ENCODE results near the gene MT1F.
A peak's percentile ranks its signal among the peaks of the same experiment; 100 is the strongest.

Gene MT1F

GRCh38 chr16:56677474-56677873 lies 19.7 kb downstream of the MT1F start:
- Histone ChIP-seq H4K91ac (ENCODE audit: low read depth, low read length, poor library complexity) (no peak overlapping the region), H3K27me3 (ENCODE audit: control insufficient read depth in 3 of 3, insufficient read depth in 3 of 3, low read depth in 1 of 3, low read length in 3 of 3) (peaks cover 10 to 89% (median 52%) of the 10 kb centered on the region in 3 experiments), H3K9me3 (replicated peaks in 1 of 2; ENCODE audit: control insufficient read depth in 2 of 2, insufficient read depth in 1 of 2, low read depth in 1 of 2, low read length in 2 of 2) (peaks cover 0 to 2% of the 10 kb centered on the region in 2 donors), H3K18ac (ENCODE audit: low read length) (no peak overlapping the region), H3K27ac (replicated peaks; ENCODE audit: low read length) (no peak overlapping the region), H2BK15ac (ENCODE audit: low read length) (no peak overlapping the region), H2BK120ac (ENCODE audit: low read depth, low read length) (no peak overlapping the region), H4K8ac (ENCODE audit: low read depth, low read length) (no peak overlapping the region), H3K36me3 (replicated peaks in 1 of 2; ENCODE audit: control insufficient read depth in 2 of 2, insufficient read depth in 2 of 2, low read length in 2 of 2) (no peaks in the 10 kb centered on the region), H2BK5ac (ENCODE audit: low read length) (no peak overlapping the region), H3K4me3 (ENCODE audit: low read length in 2 of 2) (no peak overlapping the region), H3K4me2 (ENCODE audit: insufficient read depth, low read length, poor library complexity, severe bottlenecking) (no peak overlapping the region), H2BK12ac (ENCODE audit: low read length) (no peak overlapping the region), H2AK5ac (ENCODE audit: low read depth, low read length) (no peak overlapping the region), H3K4ac (ENCODE audit: low read length) (no peak overlapping the region), H3K23ac (ENCODE audit: low read depth, low read length, poor library complexity) (no peak overlapping the region), H3K79me1 (ENCODE audit: low read depth, low read length) (no peaks in the 10 kb centered on the region), H3K4me1 (ENCODE audit: control insufficient read depth in 2 of 2, insufficient read depth in 1 of 2, low read depth in 1 of 2, low read length in 2 of 2) (peaks cover 12 to 14% of the 10 kb centered on the region in 2 donors), H3K14ac (ENCODE audit: low read length) (no peak overlapping the region), H3K9ac (ENCODE audit: low read depth, low read length, poor library complexity) (no peak overlapping the region), H2AFZ (ENCODE audit: low read length) (no peak overlapping the region)
- DNase-seq (ENCODE audit: low spot score): no peak
- WGBS, 2 donors (ENCODE audit: extremely low coverage in 2 of 2, insufficient read length in 2 of 2, insufficient replicate concordance in 1 of 2): no CpG with 5 or more reads among the region's 3 CpGs

- H4K8ac ChIP-seq (ENCODE audit: low read depth, low read length): no peak overlapping the region
- H3K27ac ChIP-seq (replicated peaks; ENCODE audit: low read length): no peak overlapping the region
- H3K18ac ChIP-seq (ENCODE audit: low read length): no peak overlapping the region
- H2BK5ac ChIP-seq (ENCODE audit: low read length): no peak overlapping the region
- no peak overlapping the region for H2AK5ac ChIP-seq (ENCODE audit: low read depth, low read length)
- no peak overlapping the region for H4K91ac ChIP-seq (ENCODE audit: low read depth, low read length, poor library complexity)
- H2BK12ac ChIP-seq (ENCODE audit: low read length): no peak overlapping the region
- H3K36me3 ChIP-seq (replicated peaks in 1 of 2; ENCODE audit: control insufficient read depth in 2 of 2, insufficient read depth in 2 of 2, low read length in 2 of 2): no peaks in the 10 kb centered on the region
- H2BK120ac ChIP-seq (ENCODE audit: low read depth, low read length): no peak overlapping the region
- H3K23ac ChIP-seq (ENCODE audit: low read depth, low read length, poor library complexity): no peak overlapping the region
- no peak overlapping the region for H3K4me2 ChIP-seq (ENCODE audit: insufficient read depth, low read length, poor library complexity, severe bottlenecking)
- peaks cover 8 to 86% (median 46%) of the 10 kb centered on the region in 3 experiments for H3K27me3 ChIP-seq (ENCODE audit: control insufficient read depth in 3 of 3, insufficient read depth in 3 of 3, low read depth in 1 of 3, low read length in 3 of 3)
- DNase-seq (ENCODE audit: low spot score): no peak
- no peak overlapping the region for H3K4me3 ChIP-seq (ENCODE audit: low read length in 2 of 2)
- no peak overlapping the region for H3K14ac ChIP-seq (ENCODE audit: low read length)
- H2BK15ac ChIP-seq (ENCODE audit: low read length): no peak overlapping the region
- no peaks in the 10 kb centered on the region for H3K79me1 ChIP-seq (ENCODE audit: low read depth, low read length)
- H3K9me3 ChIP-seq (replicated peaks in 1 of 2; ENCODE audit: control insufficient read depth in 2 of 2, insufficient read depth in 1 of 2, low read depth in 1 of 2, low read length in 2 of 2): peaks cover 0 to 2% of the 10 kb centered on the region in 2 donors
- H3K4me1 ChIP-seq (ENCODE audit: control insufficient read depth in 2 of 2, insufficient read depth in 1 of 2, low read depth in 1 of 2, low read length in 2 of 2): peaks cover 18% of the 10 kb centered on the region in 2 donors
- no peak overlapping the region for H3K9ac ChIP-seq (ENCODE audit: low read depth, low read length, poor library complexity)
- no CpG with 5 or more reads among the region's 3 CpGs for WGBS, 2 donors (ENCODE audit: extremely low coverage in 2 of 2, insufficient read length in 2 of 2, insufficient replicate concordance in 1 of 2)
- no peak overlapping the region for H2AFZ ChIP-seq (ENCODE audit: low read length)
- H3K4ac ChIP-seq (ENCODE audit: low read length): no peak overlapping the region
Measured at GRCh38 chr16:56679078-56679730, 21.4 kb downstream of the MT1F start.

- Histone ChIP-seq H3K4me2 (ENCODE audit: insufficient read depth, low read length, poor library complexity, severe bottlenecking) (no peak overlapping the region), H3K4me1 (ENCODE audit: control insufficient read depth in 2 of 2, insufficient read depth in 1 of 2, low read depth in 1 of 2, low read length in 2 of 2) (peaks cover 18% of the 10 kb centered on the region in 2 donors), H2AFZ (ENCODE audit: low read length) (no peak overlapping the region), H2BK120ac (ENCODE audit: low read depth, low read length) (no peak overlapping the region), H2BK12ac (ENCODE audit: low read length) (no peak overlapping the region), H3K18ac (ENCODE audit: low read length) (no peak overlapping the region), H3K23ac (ENCODE audit: low read depth, low read length, poor library complexity) (no peak overlapping the region), H3K4ac (ENCODE audit: low read length) (no peak overlapping the region), H4K91ac (ENCODE audit: low read depth, low read length, poor library complexity) (no peak overlapping the region), H3K27me3 (ENCODE audit: control insufficient read depth in 3 of 3, insufficient read depth in 3 of 3, low read depth in 1 of 3, low read length in 3 of 3) (peaks cover 8 to 82% (median 41%) of the 10 kb centered on the region in 3 experiments), H3K9me3 (replicated peaks in 1 of 2; ENCODE audit: control insufficient read depth in 2 of 2, insufficient read depth in 1 of 2, low read depth in 1 of 2, low read length in 2 of 2) (peaks cover 0 to 2% of the 10 kb centered on the region in 2 donors), H2BK5ac (ENCODE audit: low read length) (no peak overlapping the region), H3K4me3 (ENCODE audit: low read length in 2 of 2) (no peak overlapping the region), H2BK15ac (ENCODE audit: low read length) (no peak overlapping the region), H3K79me1 (ENCODE audit: low read depth, low read length) (no peaks in the 10 kb centered on the region), H3K36me3 (replicated peaks in 1 of 2; ENCODE audit: control insufficient read depth in 2 of 2, insufficient read depth in 2 of 2, low read length in 2 of 2) (no peaks in the 10 kb centered on the region), H3K27ac (replicated peaks; ENCODE audit: low read length) (no peak overlapping the region), H3K9ac (ENCODE audit: low read depth, low read length, poor library complexity) (no peak overlapping the region), H4K8ac (ENCODE audit: low read depth, low read length) (no peak overlapping the region), H2AK5ac (ENCODE audit: low read depth, low read length) (no peak overlapping the region), H3K14ac (ENCODE audit: low read length) (no peak overlapping the region)
- no CpG with 5 or more reads among the region's 6 CpGs for WGBS, 2 donors (ENCODE audit: extremely low coverage in 2 of 2, insufficient read length in 2 of 2, insufficient replicate concordance in 1 of 2)
- no peak for DNase-seq (ENCODE audit: low spot score)
Measured at GRCh38 chr16:56679818-56680217, 22.1 kb downstream of the MT1F start.

- no CpG with 5 or more reads among the region's 49 CpGs for WGBS, 2 donors (ENCODE audit: extremely low coverage in 2 of 2, insufficient read length in 2 of 2, insufficient replicate concordance in 1 of 2)
- H2BK5ac ChIP-seq (ENCODE audit: low read length): no peak within 1 kb of the TSS
- H3K4me2 ChIP-seq (ENCODE audit: insufficient read depth, low read length, poor library complexity, severe bottlenecking): peak within 1 kb of the TSS; percentile 87
Measured at GRCh38 chr16:56681939-56682702, 24.4 kb downstream of the MT1F start, which contains the start of gene MT1X. MT1X (plus strand) TSS chr16:56682470; CDS start chr16:56682541, 71 bp downstream.

More at GRCh38 chr16:56681939-56682702, 24.4 kb downstream of the MT1F start, which contains the start of gene MT1X:
- H3K27ac ChIP-seq (replicated peaks; ENCODE audit: low read length): no peak within 1 kb of the TSS
- no peak within 1 kb of the TSS for H2AK5ac ChIP-seq (ENCODE audit: low read depth, low read length)
- peaks cover 0 to 5% of the 10 kb centered on the region in 2 donors for H3K9me3 ChIP-seq (replicated peaks in 1 of 2; ENCODE audit: control insufficient read depth in 2 of 2, insufficient read depth in 1 of 2, low read depth in 1 of 2, low read length in 2 of 2)
- peak; percentile 51 for DNase-seq (ENCODE audit: low spot score)
- peak within 1 kb of the TSS; percentile 89 for H3K18ac ChIP-seq (ENCODE audit: low read length)
- no peaks in the 10 kb centered on the region for H3K36me3 ChIP-seq (replicated peaks in 1 of 2; ENCODE audit: control insufficient read depth in 2 of 2, insufficient read depth in 2 of 2, low read length in 2 of 2)
- H2BK15ac ChIP-seq (ENCODE audit: low read length): peak within 1 kb of the TSS; percentile 22
- peak within 1 kb of the TSS; percentile 85 for H3K9ac ChIP-seq (ENCODE audit: low read depth, low read length, poor library complexity)
- H3K4me1 ChIP-seq (ENCODE audit: control insufficient read depth in 2 of 2, insufficient read depth in 1 of 2, low read depth in 1 of 2, low read length in 2 of 2): peaks cover 12 to 18% of the 10 kb centered on the region in 2 donors
- no peak within 1 kb of the TSS for H2BK12ac ChIP-seq (ENCODE audit: low read length)
- peak within 1 kb of the TSS; percentile 48 to 78 for H3K4me3 ChIP-seq (ENCODE audit: low read length in 2 of 2)
- H3K79me1 ChIP-seq (ENCODE audit: low read depth, low read length): no peaks in the 10 kb centered on the region
- peak within 1 kb of the TSS; percentile 46 for H3K23ac ChIP-seq (ENCODE audit: low read depth, low read length, poor library complexity)
- peak within 1 kb of the TSS; percentile 28 for H3K14ac ChIP-seq (ENCODE audit: low read length)
- no peak within 1 kb of the TSS for H2BK120ac ChIP-seq (ENCODE audit: low read depth, low read length)
- H4K91ac ChIP-seq (ENCODE audit: low read depth, low read length, poor library complexity): no peak within 1 kb of the TSS
- H3K27me3 ChIP-seq (ENCODE audit: control insufficient read depth in 3 of 3, insufficient read depth in 3 of 3, low read depth in 1 of 3, low read length in 3 of 3): peaks cover 0 to 60% (median 20%) of the 10 kb centered on the region in 3 experiments
- peak within 1 kb of the TSS; percentile 94 for H2AFZ ChIP-seq (ENCODE audit: low read length)
- H3K4ac ChIP-seq (ENCODE audit: low read length): peak within 1 kb of the TSS; percentile 14
- no peak within 1 kb of the TSS for H4K8ac ChIP-seq (ENCODE audit: low read depth, low read length)

All from neuronal stem cell (in vitro differentiated cells).